ENCODE measurements around the gene LONP2. TPM values are rescaled to one million over a fixed set of nuclear protein-coding genes. Genes with fewer than 3 reads are reported as not detected.

LONP2 gene
- polyA plus RNA-seq, 2 of the 4 experiments (the other 2 are of a cell fraction) = 27.8 to 51.3 TPM

- TF ChIP-seq REST (IDR thresholded peaks at IDR 0.05) (no peak), ZC3H11A (IDR thresholded peaks at IDR 0.05) (no peak)
These were observed 161.8 kb downstream of the LONP2 start (continued) for GRCh38 chr16:48405907-48406306.

Other genes with a start within 250 kb of the LONP2 start
- 0.23 and 0.24 TPM in 2 replicates for gene ABCC12, start 88.3 kb upstream of the LONP2 start, polyA plus RNA-seq (2011; rRNA removed)
- gene ABCC12, start 88.3 kb upstream of the LONP2 start, polyA plus RNA-seq (2017; fragmentation: RNase III; extraction: RNeasy Plus Mini Kit Qiagen cat#74134 plus additional on column Dnase treatment) = 0.13 TPM in 1 of 3 replicates, not detected in the others
- 0.21 and 0.22 TPM in 2 replicates for gene ABCC11, start 3.2 kb downstream of the LONP2 start, polyA plus RNA-seq (2011; rRNA removed)
- 0.05 to 0.19 TPM (median 0.09 TPM) in 3 replicates for gene ABCC11, start 3.2 kb downstream of the LONP2 start, polyA plus RNA-seq (2017; fragmentation: RNase III; extraction: RNeasy Plus Mini Kit Qiagen cat#74134 plus additional on column Dnase treatment)
- gene SIAH1, start 141.1 kb downstream of the LONP2 start, polyA plus RNA-seq (2011; rRNA removed) = 28.5 and 30.0 TPM in 2 replicates
- 12.0 to 13.6 TPM (median 13.3 TPM) in 3 replicates for gene SIAH1, start 141.1 kb downstream of the LONP2 start, polyA plus RNA-seq (2017; fragmentation: RNase III; extraction: RNeasy Plus Mini Kit Qiagen cat#74134 plus additional on column Dnase treatment)